ENCODE results near the gene NPTN. TPM values are rescaled to one million over a fixed set of nuclear protein-coding genes. Genes with fewer than 3 reads are reported as not detected.

The NPTN gene
- total RNA-seq, 1 donor from 2014 or later: 86.6 TPM

DNA sequence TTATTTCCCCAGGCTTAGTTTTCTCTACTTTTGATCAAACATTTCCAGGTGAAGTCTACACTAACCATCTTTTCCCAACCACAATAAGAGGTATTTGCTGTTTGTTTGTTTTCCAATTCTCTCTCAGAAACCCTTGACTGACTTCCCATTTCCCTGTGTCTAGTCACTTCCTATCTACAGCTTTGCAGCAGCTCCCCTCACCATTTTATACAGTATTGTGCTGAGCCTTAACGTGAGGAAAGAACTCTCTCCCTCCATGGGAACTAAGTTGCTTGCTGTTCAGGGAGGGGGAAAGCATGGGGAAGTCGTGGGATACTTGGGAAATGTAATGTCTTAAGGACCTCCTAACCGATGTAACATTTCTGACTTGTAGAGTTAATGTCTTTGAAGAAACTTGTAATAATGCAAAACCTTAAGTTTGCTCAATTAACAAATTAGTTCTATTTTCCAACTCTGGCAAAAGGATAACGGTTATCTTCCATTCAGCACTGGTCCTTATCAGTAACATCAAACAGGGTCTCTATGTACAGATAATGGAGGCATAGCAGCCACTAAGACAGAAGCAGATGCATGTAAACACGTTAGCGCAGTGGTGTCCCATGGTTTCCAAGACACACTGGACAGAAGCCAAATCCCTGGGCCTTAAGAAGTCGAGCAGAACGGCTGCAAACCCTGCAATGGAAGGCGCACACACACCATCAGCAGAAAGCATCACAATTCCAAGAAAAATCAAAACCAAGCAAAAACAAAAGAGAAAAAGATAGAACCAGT is 39.7 kb downstream of the NPTN start:
- no peak for DNase-seq
- H3K27me3 Mint-ChIP-seq (ENCODE audit: unreplicated experiment): no peaks in the 10 kb centered on the region
- H3K27ac Mint-ChIP-seq (ENCODE audit: unreplicated experiment): no peak overlapping the region
- no peak overlapping the region for H3K4me3 Mint-ChIP-seq (ENCODE audit: unreplicated experiment)
- H3K36me3 Mint-ChIP-seq (ENCODE audit: unreplicated experiment): peaks cover 3% of the 10 kb centered on the region
- H3K4me1 Mint-ChIP-seq (ENCODE audit: low read depth, unreplicated experiment): peaks cover 38% of the 10 kb centered on the region
- TF ChIP-seq, protein P1, sequence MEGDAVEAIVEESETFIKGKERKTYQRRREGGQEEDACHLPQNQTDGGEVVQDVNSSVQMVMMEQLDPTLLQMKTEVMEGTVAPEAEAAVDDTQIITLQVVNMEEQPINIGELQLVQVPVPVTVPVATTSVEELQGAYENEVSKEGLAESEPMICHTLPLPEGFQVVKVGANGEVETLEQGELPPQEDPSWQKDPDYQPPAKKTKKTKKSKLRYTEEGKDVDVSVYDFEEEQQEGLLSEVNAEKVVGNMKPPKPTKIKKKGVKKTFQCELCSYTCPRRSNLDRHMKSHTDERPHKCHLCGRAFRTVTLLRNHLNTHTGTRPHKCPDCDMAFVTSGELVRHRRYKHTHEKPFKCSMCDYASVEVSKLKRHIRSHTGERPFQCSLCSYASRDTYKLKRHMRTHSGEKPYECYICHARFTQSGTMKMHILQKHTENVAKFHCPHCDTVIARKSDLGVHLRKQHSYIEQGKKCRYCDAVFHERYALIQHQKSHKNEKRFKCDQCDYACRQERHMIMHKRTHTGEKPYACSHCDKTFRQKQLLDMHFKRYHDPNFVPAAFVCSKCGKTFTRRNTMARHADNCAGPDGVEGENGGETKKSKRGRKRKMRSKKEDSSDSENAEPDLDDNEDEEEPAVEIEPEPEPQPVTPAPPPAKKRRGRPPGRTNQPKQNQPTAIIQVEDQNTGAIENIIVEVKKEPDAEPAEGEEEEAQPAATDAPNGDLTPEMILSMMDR (IDR thresholded peaks at IDR 0.05; ENCODE audit: partially characterized antibody, unreplicated experiment): no peak
- no peaks in the 10 kb centered on the region for H3K9me3 Mint-ChIP-seq (ENCODE audit: unreplicated experiment)

DNA sequence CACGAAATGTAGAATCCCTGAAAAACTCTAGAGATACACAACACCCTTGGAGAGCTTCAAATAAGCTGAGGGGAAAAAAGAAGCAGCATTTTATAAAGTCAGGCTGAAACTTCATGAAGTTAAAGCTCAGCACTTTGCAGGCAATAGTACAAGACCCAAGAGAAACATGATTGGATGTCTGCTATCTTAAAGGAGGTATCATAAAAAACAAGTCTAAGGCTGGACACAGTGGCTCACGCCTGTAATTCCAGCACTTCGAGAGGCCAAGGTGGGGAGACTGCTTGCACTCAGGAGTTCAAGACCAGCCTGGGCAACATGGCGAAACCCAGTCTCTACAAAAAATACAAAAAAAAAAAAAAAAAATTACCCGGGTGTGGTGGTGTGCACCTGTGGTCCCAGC is 42.9 kb downstream of the NPTN start:
- H3K4me3 Mint-ChIP-seq (ENCODE audit: unreplicated experiment): no peak overlapping the region
- peaks cover 10% of the 10 kb centered on the region for H3K36me3 Mint-ChIP-seq (ENCODE audit: unreplicated experiment)

DNA sequence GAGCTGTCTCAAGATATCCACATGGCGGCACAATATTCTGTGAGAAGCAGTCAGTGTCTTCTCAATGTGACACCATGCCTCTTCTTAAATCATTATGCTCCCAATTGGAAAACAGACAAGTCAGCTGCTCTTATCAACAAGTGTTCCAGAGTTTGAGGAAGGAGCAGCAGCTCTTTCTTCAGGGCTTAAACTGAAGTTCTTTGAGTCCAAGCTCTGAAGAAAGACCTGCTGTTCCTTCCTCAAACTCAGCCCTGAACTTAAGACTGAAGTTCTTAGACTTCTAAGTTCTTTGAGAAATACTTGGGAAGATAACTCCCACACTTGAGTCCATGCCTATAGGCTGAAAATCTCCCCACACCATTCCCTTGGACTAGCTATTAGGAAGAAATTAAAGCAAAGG is 43.4 kb downstream of the NPTN start:
- no peak overlapping the region for H3K27ac Mint-ChIP-seq (ENCODE audit: unreplicated experiment)
- TF ChIP-seq, protein P1 (IDR thresholded peaks at IDR 0.05; ENCODE audit: partially characterized antibody, unreplicated experiment): no peak

More for the DNA sequence above, 42.9 kb downstream of the NPTN start:
- H3K27me3 Mint-ChIP-seq (ENCODE audit: unreplicated experiment): peaks cover 1% of the 10 kb centered on the region
- TF ChIP-seq, protein P1 (IDR thresholded peaks at IDR 0.05; ENCODE audit: partially characterized antibody, unreplicated experiment): no peak
- no peak overlapping the region for H3K27ac Mint-ChIP-seq (ENCODE audit: unreplicated experiment)
- H3K4me1 Mint-ChIP-seq (ENCODE audit: low read depth, unreplicated experiment): peaks cover 12% of the 10 kb centered on the region
- no peak for DNase-seq
- H3K9me3 Mint-ChIP-seq (ENCODE audit: unreplicated experiment): no peaks in the 10 kb centered on the region

DNA sequence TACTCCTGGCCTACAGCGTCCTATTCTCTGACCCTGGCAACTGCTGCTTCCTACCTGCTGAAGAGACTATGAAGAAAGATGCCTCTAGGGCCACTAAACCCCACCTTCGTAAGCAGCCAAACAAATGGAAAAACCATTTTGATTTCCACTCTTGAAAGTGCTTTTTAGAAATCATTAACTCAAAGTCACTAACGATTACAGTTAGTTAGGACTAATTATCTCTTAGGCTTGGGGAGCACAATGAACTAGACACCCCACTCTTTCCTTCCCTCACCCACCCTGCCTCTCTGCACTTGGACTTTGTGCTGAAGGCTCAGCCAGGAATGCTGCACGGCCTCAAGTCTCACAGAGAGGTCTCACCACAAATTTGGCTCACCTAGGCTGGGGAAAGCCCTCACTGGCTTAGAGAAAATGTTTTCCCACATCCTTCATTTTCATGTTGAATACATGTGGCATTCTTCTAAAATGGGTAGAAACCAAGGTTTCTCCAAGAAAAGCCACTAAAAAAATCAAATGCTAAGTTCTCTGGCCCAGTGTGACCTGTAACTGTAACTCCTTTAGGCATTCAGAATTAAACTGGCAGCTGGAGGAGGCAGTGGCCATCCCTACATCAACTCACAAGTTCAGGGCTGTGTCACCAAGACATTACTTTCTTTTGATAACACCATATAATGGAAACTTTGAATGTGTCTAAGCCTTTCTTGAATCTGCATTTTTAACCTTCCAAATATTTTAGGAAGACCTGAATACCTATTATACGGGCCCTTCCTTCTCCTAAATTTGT is 47.1 kb downstream of the NPTN start:
- no peak for DNase-seq
- no peak overlapping the region for H3K4me3 Mint-ChIP-seq (ENCODE audit: unreplicated experiment)
- H3K27ac Mint-ChIP-seq (ENCODE audit: unreplicated experiment): no peak overlapping the region
- TF ChIP-seq, protein P1 (IDR thresholded peaks at IDR 0.05; ENCODE audit: partially characterized antibody, unreplicated experiment): no peak
- peaks cover 3% of the 10 kb centered on the region for H3K27me3 Mint-ChIP-seq (ENCODE audit: unreplicated experiment)
- H3K4me1 Mint-ChIP-seq (ENCODE audit: low read depth, unreplicated experiment): no peaks in the 10 kb centered on the region
- H3K36me3 Mint-ChIP-seq (ENCODE audit: unreplicated experiment): peaks cover 10% of the 10 kb centered on the region
- no peaks in the 10 kb centered on the region for H3K9me3 Mint-ChIP-seq (ENCODE audit: unreplicated experiment)

More for the DNA sequence above, 43.4 kb downstream of the NPTN start:
- H3K9me3 Mint-ChIP-seq (ENCODE audit: unreplicated experiment): no peaks in the 10 kb centered on the region
- H3K36me3 Mint-ChIP-seq (ENCODE audit: unreplicated experiment): peaks cover 10% of the 10 kb centered on the region
- H3K4me3 Mint-ChIP-seq (ENCODE audit: unreplicated experiment): no peak overlapping the region
- DNase-seq: no peak
- H3K4me1 Mint-ChIP-seq (ENCODE audit: low read depth, unreplicated experiment): peaks cover 11% of the 10 kb centered on the region
- peaks cover 1% of the 10 kb centered on the region for H3K27me3 Mint-ChIP-seq (ENCODE audit: unreplicated experiment)
